NCI-H128 (cell line): ENCODE data around the gene RERE.

Experiments used
- DNase-seq: peaks from one replicate; lab custom pipeline; 2025; ENCODE audit not compliant: unreplicated experiment; lab: John Stamatoyannopoulos, UW

RERE gene

GRCh38 chr1:8721679-8722324 is 95.6 kb downstream of the RERE start:
- no peak for DNase-seq

GRCh38 chr1:8720347-8720746 is 97.1 kb downstream of the RERE start:
- DNase-seq = no peak

DNA sequence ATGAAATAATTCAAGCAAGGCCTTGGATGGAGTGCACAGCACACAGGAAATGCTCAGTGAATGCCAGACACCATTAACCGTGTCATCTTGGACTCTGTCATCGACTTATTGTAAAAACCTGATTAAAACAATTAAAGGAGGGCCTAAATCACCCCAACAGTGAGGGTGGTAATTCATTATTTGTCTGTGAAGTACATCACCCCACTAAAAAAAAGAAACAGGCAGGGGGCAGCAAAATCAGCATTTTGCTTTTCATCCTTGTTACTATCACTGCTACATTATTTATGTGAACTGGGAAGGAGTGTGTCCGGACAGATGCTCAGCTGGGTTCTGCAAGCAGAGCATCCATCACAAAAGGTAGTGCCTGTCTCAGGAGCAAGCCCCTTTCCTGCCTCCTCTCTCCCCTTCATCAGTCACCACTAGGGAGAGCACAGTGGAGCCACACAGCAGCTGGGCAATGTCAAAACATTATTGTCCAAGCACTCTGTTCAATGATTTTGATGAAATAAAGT is 98.5 kb downstream of the RERE start:
- DNase-seq = no peak

- DNase-seq = no peak
These were observed 100.3 kb downstream of the RERE start for GRCh38 chr1:8717148-8717547.

- no peak for DNase-seq
These were observed 101.2 kb downstream of the RERE start for GRCh38 chr1:8716238-8716637.

- no peak for DNase-seq
These were observed 103.3 kb downstream of the RERE start for GRCh38 chr1:8714173-8714572.

GRCh38 chr1:8712413-8713231 is 104.8 kb downstream of the RERE start:
- peak; percentile 70 for DNase-seq

- no peak for DNase-seq
These were observed 105.5 kb downstream of the RERE start for GRCh38 chr1:8711873-8712412.

- DNase-seq = no peak
These were observed 106.3 kb downstream of the RERE start for GRCh38 chr1:8711151-8711550.

DNA sequence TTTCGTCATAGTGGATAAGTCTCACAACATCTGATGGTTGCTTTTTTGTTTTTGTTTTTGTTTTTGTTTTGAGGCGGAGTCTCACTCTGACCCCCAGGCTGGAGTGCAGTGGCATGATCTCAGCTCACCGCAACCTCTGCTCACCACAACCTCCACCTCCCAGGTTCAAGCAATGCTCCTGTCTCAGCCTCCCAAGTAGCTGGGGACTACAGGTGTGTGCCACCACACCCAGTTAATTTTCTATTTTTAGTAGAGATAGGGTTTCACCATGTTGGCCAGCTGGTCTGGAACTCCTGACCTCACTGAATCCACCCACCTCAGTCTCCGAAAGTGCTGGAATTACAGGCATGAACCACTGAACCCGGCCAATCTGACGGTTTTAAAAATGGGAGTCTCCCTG is 109.2 kb downstream of the RERE start:
- DNase-seq = no peak

DNA sequence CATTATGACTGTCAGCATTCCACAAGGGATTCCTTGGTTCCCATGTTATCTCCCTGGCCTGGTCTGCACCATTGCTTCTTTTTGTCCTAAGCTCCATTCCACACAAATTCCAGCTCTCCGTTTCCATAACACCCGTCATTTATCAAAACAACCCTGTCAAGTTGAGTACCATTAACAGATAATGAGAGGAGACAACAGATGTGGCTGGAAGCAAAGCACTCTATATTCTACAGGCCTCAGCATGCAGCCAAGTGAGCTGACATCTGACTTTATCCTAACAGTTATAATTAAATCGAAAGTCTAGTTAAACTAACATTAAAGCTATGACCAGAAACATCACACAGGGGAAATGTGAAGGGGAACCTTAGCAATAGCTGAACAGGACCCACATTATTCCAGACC is 110.4 kb downstream of the RERE start:
- DNase-seq = peak; percentile 86

DNA sequence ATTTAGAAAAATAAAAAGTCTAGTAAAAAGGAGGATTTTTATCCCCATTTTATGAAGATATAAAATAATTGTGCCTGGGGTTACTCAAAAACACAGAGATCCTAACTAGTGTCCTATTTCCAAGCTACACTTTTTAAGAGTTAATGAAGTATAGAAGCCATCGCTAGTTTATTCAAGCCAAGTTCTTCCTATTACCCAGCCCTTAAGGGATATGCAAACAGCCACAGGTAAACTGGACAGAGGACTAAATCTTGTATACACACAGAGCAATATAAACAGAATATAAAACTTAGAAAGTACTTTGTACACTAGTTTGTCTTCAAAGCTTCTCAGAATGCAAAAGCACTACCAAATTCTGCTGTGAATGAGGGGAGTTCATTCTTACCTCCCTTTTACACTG is 111.1 kb downstream of the RERE start:
- no peak for DNase-seq

DNA sequence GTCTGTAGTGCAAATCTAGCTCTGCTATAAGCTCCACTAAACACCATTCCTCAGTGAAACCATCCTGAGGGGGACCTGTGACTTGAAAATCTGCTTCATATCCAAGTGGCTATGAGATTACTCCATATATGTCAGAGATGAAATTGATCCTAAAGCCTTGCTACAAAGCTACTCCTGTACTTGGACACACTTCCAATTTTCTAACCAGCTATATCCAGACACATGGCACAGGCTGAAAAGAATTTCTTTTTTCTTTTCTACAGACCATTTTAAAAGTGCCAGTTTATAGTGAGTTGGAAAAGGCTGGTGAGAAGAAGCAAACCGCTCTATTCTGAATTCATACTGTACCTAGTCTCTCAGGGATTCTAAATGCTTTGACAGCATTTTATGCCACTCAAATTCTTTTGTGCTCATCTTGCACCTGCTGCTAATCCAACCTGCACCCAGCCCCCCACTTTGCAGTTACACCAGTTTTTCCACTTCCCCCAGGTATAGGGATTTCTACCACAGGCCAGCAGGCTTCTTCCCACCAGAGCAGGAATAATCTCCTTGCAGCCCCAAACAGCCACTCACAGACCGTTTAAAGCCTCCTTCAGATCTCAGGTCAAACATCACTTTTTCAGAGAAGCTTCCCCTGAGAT is 112.5 kb downstream of the RERE start:
- DNase-seq = peak; percentile 39

DNA sequence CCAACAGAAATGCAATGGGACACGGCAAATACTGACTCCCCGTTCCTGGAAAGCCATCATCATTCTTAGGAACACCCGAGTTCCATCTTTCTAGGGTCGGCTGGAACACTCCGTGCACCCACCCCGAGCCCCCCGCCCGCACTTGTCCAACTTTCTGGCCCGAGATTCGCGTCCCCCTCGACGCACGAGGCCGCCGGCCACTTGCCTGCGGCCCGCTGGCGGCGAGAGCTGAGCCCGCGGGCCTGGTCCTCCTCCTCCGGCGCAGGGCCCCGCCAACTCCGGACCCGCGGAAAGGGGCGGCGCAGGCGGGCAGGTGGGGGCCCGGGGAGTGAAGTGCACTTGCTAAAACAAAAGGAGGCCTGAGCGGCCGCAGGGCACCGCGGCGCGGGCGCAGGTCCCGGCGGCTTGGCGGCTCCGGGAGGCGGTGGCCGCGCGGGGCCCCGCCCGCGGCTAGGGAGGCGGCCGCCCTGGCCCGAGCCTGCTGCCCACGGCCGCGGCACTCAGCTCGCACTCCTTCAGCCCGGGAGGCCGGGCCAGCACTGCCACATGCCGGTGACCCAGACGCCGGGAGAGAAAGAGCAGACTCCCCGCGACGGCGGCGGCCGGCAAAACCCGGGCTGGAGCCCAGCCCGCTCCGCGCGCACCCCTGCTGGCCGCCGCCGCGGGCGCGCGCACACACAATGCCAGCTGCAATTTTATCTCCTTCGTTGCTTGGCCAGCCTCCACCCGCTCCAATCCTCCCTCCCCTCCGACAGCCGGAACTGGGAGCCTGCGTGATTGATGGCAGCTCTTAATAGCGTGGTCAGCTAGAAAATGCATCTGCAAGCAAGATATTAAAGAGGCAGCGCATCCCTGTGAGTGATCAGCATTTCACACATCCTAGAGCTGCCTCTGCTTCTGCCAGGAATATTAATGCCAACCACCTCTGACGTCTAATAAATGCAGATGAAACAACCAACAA is 114.3 kb downstream of the RERE start:
- DNase-seq = peak; percentile 95

DNA sequence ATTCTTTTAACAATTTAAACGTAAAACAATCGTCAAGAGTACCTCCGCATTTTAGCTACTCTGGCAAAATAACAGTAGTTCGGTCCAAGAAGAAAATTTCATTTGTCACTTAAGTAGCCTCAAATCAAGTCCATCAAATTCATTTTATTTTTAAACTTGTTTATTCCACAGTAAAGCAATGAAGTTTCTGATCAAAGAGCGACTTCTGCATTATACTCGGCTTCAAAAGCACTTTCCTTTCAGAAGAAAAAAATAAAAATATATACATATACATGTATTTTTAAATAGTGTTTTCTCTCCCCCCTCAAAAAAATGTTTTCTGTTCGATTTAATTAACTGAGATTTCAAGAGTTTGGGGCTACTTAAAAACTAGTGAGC is 115.0 kb downstream of the RERE start:
- DNase-seq = no peak

- no peak for DNase-seq
These were observed 115.5 kb downstream of the RERE start for GRCh38 chr1:8701794-8702471.

DNA sequence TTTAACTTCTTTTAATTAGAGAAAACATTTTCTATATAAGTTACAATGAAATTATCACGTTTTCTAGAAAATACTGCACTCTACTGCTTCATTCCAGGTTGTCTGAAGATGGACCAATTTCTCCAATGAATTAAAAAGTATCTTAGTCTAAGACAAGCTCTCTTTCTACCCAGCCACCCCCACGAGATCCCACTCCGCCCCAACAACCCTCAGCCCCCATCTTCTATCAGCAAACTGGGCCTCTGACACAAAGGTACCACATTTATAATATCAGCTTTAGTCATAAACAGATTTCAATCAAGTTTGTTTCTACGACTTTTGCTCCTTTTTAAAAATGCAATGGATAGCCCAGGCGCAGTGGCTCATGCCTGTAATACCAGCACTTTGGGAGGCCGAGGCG is 117.8 kb downstream of the RERE start:
- no peak for DNase-seq

DNA sequence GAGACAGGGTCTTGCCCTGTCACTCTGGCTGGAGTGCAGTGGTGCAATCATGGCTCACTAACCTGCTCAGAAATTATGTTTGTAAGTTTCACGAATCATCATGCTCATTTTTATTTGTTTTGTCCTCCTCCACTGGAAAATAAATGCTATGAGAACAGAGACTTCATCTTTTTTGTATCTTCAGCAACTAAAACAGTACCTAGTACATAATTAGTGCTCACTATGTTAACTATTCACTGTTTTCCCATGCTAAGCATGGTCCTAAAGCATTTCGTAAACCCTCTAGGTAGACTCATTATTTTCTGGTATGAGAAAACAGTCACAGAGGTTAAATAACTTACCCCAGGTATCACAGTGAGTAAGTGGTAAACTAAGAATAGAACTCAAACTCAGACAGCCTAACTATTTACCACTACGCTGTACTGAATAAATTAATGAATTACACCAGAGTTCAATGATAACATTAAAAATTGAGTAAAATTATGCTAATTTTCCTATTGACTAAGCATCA is 118.4 kb downstream of the RERE start:
- no peak for DNase-seq

DNA sequence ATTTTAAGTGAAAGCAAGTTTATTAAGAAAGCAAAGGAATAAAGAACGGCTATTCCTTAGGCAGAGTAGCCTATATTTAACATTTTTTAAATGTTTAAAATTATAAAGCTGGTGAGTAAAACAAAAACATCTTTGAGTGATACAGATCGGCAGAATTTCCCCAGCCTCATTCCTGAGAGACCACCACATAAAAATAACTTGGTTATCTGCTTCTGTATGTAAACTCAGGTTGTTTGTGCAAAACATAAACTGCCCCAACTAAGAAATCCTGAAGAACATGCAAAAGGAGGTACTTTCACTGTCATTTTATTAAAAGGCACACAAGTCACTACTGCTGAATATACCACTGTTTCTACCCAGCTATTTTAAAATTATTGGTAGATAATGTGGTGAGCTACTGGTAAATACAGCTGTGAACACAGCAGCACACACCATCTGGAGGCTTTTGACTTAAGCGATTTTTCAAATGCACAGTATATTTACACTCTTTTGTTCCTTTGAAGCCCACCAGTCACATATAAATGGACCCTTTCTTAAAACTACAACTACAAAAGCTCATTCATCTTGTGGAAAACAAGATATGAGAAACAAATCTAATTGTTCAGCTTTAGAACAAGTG is 119.3 kb downstream of the RERE start:
- DNase-seq = no peak
